ENCODE data around the gene C11orf97. TPM values are rescaled to one million over a fixed set of nuclear protein-coding genes. Genes with fewer than 3 reads are reported as not detected.

Gene C11orf97
- total RNA-seq, 1 experiment from 2014 or later: not detected

DNA sequence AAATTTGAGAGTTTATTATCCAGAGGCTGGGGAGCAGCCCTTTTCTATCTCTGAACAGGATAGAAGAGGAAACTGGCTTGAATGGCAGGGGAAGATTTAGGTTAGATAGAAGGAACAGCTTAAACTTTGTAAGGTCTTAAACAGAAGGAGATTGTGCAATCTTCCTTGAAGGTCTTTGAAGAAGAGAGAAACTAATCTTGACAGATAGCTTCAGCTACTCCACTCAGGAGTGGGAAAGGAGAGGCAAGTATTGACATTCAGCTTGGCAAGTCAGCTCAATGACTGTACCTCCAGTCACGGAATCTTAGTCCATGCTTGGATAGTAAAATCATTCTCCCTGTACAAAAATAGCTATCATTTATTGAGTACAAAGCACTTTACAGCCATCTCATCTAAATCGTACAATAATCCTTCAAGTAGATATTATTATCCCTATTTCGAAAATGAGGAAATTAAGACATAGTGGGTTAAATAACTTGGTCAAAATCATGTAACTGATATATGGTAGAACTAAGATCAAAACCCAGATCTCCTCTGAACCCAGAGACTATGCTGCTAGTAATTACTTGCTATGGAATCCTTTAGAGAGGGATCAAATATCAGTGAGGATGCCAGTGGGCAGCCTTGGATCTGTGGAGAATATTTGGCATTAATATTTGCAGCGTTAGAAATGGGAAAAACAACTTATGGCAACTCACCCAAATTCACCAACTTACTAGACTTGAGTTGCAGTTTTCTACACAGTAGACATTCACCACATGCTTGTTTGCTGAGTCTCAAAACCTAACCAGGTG, 14.6 kb downstream of the C11orf97 start:
- no peak for DNase-seq (ENCODE audit: low read depth, low spot score)
- H2AFZ ChIP-seq (ENCODE audit: low read depth, low read length, poor library complexity, severe bottlenecking): no peak overlapping the region
- intact Hi-C loops (cut with micrococcal nuclease): no loop called here
- no TSS peak for BruUV-seq (replicated peaks)
- no peak overlapping the region for H3K9ac ChIP-seq (ENCODE audit: low read length)
- TF ChIP-seq, protein P1, sequence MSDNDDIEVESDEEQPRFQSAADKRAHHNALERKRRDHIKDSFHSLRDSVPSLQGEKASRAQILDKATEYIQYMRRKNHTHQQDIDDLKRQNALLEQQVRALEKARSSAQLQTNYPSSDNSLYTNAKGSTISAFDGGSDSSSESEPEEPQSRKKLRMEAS (IDR thresholded peaks at IDR 0.05): no peak
- TF ChIP-seq CEBPB (IDR thresholded peaks at IDR 0.05; ENCODE audit: low read depth) (no peak), SIN3A (IDR thresholded peaks at IDR 0.05; ENCODE audit: low read depth) (no peak), FOSL1 (IDR thresholded peaks at IDR 0.05; ENCODE audit: low read depth) (no peak), EZH2 (IDR thresholded peaks at IDR 0.05) (no peak), SP1 (IDR thresholded peaks at IDR 0.05; ENCODE audit: low read depth) (no peak), POLR2AphosphoS5 (IDR thresholded peaks at IDR 0.05; ENCODE audit: low read depth, low read length) (no peak), ZNF274 (IDR thresholded peaks at IDR 0.05; ENCODE audit: low read depth, low read length) (no peak), EGR1 (IDR thresholded peaks at IDR 0.05; ENCODE audit: low read depth) (no peak), TCF7L2 (IDR thresholded peaks at IDR 0.05; ENCODE audit: borderline replicate concordance, extremely low read depth, insufficient read depth, insufficient read length) (no peak), CBX3 (IDR thresholded peaks at IDR 0.05; ENCODE audit: low read depth) (no peak), YY1 (IDR thresholded peaks at IDR 0.05; ENCODE audit: extremely low read depth, insufficient replicate concordance, low read depth, low read length) (no peak), ELF1 (IDR thresholded peaks at IDR 0.05; ENCODE audit: borderline replicate concordance, low read depth) (no peak), ZFX (IDR thresholded peaks at IDR 0.05) (no peak), EZH2phosphoT487 (IDR thresholded peaks at IDR 0.05; ENCODE audit: borderline replicate concordance) (no peak), RAD21 (IDR thresholded peaks at IDR 0.05; ENCODE audit: low read depth) (no peak)
- TF ChIP-seq, protein P2, sequence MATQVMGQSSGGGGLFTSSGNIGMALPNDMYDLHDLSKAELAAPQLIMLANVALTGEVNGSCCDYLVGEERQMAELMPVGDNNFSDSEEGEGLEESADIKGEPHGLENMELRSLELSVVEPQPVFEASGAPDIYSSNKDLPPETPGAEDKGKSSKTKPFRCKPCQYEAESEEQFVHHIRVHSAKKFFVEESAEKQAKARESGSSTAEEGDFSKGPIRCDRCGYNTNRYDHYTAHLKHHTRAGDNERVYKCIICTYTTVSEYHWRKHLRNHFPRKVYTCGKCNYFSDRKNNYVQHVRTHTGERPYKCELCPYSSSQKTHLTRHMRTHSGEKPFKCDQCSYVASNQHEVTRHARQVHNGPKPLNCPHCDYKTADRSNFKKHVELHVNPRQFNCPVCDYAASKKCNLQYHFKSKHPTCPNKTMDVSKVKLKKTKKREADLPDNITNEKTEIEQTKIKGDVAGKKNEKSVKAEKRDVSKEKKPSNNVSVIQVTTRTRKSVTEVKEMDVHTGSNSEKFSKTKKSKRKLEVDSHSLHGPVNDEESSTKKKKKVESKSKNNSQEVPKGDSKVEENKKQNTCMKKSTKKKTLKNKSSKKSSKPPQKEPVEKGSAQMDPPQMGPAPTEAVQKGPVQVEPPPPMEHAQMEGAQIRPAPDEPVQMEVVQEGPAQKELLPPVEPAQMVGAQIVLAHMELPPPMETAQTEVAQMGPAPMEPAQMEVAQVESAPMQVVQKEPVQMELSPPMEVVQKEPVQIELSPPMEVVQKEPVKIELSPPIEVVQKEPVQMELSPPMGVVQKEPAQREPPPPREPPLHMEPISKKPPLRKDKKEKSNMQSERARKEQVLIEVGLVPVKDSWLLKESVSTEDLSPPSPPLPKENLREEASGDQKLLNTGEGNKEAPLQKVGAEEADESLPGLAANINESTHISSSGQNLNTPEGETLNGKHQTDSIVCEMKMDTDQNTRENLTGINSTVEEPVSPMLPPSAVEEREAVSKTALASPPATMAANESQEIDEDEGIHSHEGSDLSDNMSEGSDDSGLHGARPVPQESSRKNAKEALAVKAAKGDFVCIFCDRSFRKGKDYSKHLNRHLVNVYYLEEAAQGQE (IDR thresholded peaks at IDR 0.05; ENCODE audit: low read depth): no peak
- TF ChIP-seq, protein P3, sequence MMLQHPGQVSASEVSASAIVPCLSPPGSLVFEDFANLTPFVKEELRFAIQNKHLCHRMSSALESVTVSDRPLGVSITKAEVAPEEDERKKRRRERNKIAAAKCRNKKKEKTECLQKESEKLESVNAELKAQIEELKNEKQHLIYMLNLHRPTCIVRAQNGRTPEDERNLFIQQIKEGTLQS (IDR thresholded peaks at IDR 0.05): no peak
- TF ChIP-seq, protein P4, sequence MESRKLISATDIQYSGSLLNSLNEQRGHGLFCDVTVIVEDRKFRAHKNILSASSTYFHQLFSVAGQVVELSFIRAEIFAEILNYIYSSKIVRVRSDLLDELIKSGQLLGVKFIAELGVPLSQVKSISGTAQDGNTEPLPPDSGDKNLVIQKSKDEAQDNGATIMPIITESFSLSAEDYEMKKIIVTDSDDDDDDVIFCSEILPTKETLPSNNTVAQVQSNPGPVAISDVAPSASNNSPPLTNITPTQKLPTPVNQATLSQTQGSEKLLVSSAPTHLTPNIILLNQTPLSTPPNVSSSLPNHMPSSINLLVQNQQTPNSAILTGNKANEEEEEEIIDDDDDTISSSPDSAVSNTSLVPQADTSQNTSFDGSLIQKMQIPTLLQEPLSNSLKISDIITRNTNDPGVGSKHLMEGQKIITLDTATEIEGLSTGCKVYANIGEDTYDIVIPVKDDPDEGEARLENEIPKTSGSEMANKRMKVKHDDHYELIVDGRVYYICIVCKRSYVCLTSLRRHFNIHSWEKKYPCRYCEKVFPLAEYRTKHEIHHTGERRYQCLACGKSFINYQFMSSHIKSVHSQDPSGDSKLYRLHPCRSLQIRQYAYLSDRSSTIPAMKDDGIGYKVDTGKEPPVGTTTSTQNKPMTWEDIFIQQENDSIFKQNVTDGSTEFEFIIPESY (IDR thresholded peaks at IDR 0.05; ENCODE audit: extremely low read depth, insufficient replicate concordance, low read length): no peak
- ChIA-PET RAD21 (ENCODE audit: low non-redundant PET in 1 of 2, low total read pairs in 2 of 2, uncharacterized antibody in 2 of 2, unreplicated experiment in 2 of 2) (no interaction called here), CTCF (no interaction called here), POLR2A (no interaction called here)
- no peaks in the 10 kb centered on the region for H3K9me2 ChIP-seq (ENCODE audit: insufficient read depth)
- no peak overlapping the region for H3K27ac ChIP-seq (ENCODE audit: low read depth, low read length)
- H3K27me3 ChIP-seq (ENCODE audit: insufficient read depth, low read length): no peaks in the 10 kb centered on the region
- no peak overlapping the region for H3K4me2 ChIP-seq (ENCODE audit: low read length)
- H3K4me3 ChIP-seq (replicated peaks in 1 of 2; ENCODE audit: low read depth in 1 of 2, low read length in 2 of 2): no peak overlapping the region
- no peaks in the 10 kb centered on the region for H3K36me3 ChIP-seq (ENCODE audit: control insufficient read depth in 1 of 2, insufficient read depth in 2 of 2, low read length in 2 of 2)
- no peaks in the 10 kb centered on the region for H3K4me1 ChIP-seq (ENCODE audit: control insufficient read depth in 1 of 2, insufficient read depth in 2 of 2, low read length in 2 of 2)
- H4K20me1 ChIP-seq (ENCODE audit: insufficient read depth): no peaks in the 10 kb centered on the region
- ATAC-seq: no peak
- H3K79me2 ChIP-seq (ENCODE audit: insufficient read depth, low read length): no peaks in the 10 kb centered on the region
- no peaks in the 10 kb centered on the region for H3K9me3 ChIP-seq (ENCODE audit: control insufficient read depth in 1 of 2, insufficient read depth in 1 of 2, low read depth in 1 of 2, low read length in 2 of 2)

All from HCT116 (cell line).